Vagina (tissue), 2 donors: ENCODE results near the gene ATG2A.

ENCODE experiments used
- POLR2A ChIP-seq, 2 donors: fragments of 450-650 bp; IDR thresholded peaks; one replicate each; pipeline ENCODE4 v1.6.1; 2017; ENCODE audit warnings: antibody characterized with exemption in 2 of 2, mild to moderate bottlenecking in 2 of 2, moderate library complexity in 2 of 2
- TF ChIP-seq, protein P1 (sequence below), 3 experiments: fragments of 450-650 bp in 2 of 3; fragments of 200-600 bp in 1 of 3; sonication (generic) in 1 of 3; IDR thresholded peaks; one replicate each; pipeline ENCODE4 v1.5.1; 2017 to 2019; ENCODE audit warnings: antibody characterized with exemption in 3 of 3, mild to moderate bottlenecking in 2 of 3, moderate library complexity in 2 of 3

DNA sequence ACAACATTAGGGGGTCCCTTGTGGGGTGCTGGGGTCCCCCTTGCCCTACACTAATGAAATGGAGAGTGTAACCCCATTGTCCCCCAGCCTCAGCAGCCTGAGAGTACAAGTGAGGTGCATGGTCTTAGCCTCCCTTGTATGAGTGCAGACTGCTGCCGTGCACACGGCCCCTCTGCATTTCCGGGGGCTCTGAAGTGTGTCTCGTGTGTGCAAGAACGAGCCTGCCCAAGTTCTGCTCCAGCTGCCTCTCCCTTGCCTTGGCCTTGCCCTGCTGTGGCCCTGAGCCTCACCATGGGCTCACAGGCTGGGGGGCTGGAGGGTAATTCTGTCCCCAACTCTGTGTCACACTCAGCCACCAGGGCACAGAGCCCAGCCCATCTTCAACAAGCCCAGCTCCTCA is 33.4 kb downstream of the ATG2A start:
- TF ChIP-seq, protein P1, sequence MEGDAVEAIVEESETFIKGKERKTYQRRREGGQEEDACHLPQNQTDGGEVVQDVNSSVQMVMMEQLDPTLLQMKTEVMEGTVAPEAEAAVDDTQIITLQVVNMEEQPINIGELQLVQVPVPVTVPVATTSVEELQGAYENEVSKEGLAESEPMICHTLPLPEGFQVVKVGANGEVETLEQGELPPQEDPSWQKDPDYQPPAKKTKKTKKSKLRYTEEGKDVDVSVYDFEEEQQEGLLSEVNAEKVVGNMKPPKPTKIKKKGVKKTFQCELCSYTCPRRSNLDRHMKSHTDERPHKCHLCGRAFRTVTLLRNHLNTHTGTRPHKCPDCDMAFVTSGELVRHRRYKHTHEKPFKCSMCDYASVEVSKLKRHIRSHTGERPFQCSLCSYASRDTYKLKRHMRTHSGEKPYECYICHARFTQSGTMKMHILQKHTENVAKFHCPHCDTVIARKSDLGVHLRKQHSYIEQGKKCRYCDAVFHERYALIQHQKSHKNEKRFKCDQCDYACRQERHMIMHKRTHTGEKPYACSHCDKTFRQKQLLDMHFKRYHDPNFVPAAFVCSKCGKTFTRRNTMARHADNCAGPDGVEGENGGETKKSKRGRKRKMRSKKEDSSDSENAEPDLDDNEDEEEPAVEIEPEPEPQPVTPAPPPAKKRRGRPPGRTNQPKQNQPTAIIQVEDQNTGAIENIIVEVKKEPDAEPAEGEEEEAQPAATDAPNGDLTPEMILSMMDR (IDR thresholded peaks at IDR 0.05), result no peak
- no peak for TF ChIP-seq POLR2A (IDR thresholded peaks at IDR 0.05)
